NCI-H1694 treated with DMSO at 0.1 percent for 48 hours (cell line): ENCODE measurements around the gene METTL2B.
"Not testable (repeated sequence)": the region's sequence is repeated elsewhere in the genome, so short reads cannot be mapped to it uniquely, and the experiment has no call there.

Source experiments
- DNase-seq: peaks from one replicate; lab custom pipeline; 2025; lab: John Stamatoyannopoulos, UW

The METTL2B gene

DNA sequence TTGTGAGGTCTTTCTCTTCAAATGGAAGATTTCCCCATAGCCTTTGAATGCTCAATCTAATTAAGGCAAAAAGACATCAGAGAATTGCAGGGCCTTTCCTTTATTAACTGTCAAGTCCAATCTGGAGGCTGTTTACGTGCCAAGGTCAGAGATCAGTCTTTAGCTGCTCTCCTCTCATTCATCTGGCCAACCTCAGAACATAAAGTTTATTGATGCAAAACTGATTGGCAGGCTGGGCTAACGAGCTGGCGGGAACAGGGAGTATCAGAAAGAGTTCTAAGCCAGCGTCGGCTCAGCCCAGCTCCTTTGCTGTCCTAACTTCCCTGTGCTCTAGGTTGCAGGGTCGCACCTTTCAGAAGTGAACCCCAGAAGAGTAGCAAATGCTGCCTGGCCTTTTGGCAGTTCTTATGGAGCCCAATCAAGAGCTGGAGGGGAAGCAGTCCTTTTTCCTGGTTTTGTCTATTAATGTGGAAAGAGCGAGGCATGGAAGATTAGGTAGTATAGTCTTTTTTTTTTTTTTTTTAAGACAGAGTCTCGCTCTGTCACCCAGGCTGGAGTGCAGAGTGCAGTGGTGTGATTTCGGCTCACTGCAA, 47.5 kb downstream of the METTL2B start:
- not testable (repeated sequence) for DNase-seq

DNA sequence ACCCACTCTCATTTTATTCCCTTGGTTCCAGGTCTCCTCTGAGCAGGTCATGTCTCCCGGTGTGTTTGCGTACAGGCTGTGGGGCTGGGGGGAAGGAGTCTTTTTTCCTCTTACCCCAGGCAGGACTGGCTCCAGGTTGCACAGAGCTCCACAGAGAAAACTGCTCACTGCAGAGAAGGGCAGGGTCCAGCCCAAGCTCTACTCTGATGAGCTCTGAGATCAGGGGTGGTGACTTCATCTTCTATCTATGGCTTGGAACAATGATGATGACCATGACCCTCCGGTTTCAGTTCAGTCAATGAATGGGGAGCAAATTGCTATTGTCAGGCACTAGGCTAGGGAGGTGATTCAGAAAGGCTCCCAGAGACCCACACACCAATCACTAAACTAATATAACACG, 49.0 kb downstream of the METTL2B start:
- DNase-seq: not testable (repeated sequence)

DNA sequence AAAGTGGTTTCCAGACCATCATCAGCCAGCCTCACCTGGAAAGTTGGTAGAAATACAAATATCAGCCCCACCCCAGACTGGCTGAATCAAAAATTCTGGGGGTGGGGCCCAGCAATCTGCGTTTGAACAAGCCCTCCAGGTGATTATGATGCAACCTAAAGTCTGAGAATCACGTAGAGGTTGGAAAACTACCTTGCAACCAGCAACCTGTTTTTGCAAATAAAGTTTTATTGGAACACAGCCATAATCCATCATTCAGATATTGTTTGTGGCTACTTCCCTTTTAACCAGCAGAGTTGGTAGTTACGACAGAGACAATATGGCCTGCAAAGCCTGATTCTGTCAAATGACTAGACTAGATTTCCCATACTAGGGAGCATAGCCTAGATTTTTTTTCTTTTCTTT, 49.5 kb downstream of the METTL2B start:
- DNase-seq: not testable (repeated sequence)

DNA sequence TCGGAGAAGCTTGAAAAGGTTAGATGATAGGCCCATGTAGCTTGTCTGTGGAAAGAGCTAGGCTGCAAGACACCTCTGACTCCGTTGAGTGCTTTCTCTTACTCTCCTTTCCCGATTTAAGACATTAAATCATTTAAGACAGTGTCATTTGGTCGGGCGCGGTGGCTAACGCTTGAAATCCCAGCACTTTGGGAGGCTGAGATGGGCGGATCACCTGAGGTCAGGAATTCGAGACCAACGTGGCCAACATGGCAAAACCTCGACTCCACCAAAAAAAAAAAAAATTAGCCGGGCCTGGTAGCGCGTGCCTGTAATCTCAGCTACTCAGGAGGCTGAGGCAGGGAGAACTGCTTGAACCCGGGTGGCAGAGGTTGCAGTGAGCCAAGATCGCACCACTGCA, 52.6 kb downstream of the METTL2B start:
- not testable (repeated sequence) for DNase-seq

DNA sequence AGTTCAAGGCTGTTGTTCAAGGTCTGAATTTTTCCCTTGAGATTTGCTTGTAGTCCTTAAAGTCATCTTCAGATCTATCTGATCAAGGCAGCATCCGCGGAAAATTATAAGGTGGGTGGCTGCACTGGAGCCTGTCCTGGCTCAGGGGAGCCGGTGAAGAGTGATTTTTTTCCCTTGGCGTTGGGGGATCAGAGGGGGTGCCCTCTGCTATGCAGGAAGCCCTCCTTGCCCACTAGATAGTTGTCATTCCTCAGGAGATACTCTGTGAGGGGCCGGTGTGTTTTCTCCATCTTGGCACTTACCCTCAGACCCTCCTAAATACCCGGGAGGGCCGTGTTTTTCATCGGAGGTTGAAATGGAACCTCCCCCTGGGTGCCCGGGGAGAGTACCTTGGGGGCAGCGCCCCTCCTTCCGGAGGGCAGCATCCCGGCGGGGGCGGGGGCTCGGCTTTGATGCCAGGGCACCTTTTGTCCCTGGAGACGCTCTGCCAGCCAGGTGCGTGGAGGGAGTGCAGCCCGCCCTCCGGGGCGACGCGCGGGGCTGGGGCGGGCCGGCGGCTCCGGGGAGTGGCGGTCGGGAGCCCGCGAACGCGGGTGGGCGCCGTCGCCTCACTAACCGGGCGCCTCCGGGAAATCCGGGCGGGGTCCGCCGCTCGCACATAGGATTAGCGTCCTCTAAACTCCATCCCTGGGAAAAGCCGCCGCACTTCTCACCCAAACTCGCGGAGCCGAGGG, 53.7 kb downstream of the METTL2B start:
- DNase-seq: not testable (repeated sequence)

DNA sequence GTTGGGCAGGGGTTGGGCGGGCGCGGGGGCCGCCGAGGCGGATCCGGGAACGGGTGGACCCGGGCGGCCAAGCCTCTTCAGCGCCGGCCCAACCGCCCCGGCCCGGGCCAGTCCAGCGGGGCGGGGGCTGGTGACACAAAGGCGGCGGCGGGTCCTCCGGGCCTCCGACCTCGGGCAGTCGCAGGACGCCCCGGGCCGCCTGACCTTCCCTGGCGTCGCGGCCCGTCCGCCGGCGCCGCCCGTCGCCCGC, 54.2 kb downstream of the METTL2B start:
- DNase-seq: no peak

DNA sequence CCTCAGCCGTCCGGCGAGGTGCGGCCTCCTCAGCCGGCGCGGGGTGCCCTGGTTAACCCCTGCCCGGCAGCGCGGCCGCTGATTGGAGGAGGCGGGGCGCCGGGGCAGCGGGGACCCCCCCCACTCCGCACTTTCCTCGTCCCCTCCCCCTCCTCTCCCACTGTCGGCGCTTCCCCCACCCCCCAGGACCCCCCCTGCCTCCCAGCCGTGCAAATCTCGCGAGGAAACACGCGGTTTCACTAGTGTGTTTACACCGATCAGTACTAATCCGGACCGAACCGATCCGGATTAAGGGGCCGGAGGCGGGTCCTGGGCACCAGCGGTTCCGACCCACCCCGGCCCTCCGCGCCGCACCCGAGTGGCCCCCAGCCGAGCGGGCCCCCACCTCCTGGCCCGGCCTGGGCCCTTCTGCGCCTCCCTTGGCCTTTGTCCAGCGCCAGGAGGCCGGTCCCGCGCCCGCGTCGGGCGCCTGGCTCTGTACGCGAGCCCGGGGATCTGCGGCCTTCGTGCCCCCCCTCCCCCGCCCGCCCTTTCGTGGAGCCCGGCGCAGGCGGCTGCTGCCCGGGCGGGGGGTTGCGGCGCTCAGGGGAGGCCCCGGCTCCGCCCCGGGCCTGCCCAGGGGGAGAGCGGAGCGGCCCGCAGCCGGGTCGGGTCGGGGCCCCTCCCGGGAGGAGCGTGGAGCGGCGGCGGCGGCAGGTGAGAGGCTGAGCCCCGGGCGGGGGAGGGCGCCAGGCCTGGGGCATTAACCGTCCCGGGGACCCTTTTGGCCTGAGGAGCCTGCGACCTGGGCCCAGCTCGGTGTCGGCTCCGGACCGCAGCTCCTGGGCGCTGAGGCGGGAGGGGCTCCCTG, 54.8 kb downstream of the METTL2B start:
- DNase-seq: peak; percentile 61

DNA sequence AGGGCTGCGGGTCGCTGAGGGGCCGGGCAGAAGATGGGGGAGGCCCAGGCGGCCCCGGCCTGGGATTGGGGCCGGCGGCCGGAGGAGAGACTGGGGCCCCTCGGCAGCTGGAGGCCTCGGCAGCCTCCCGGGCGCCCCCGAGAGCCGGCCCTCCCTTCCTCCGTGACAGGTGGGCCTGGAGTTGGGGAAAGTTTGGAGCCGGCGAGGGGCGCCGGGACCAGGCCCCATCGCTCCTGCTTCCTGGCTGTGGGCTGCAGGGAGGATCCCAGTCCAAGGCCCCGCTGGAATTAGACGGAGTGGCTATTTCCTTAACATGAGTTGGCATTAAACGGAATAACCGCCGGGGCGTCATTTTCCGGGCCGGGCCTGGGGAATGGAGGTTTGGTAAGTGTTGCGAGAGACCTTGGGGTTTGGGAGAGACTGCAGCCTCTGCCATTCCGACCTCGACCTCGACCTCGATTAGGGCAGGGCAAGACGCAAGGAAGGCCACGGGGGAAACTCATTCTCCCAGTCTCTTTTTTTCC, 55.5 kb downstream of the METTL2B start:
- not testable (repeated sequence) for DNase-seq

DNA sequence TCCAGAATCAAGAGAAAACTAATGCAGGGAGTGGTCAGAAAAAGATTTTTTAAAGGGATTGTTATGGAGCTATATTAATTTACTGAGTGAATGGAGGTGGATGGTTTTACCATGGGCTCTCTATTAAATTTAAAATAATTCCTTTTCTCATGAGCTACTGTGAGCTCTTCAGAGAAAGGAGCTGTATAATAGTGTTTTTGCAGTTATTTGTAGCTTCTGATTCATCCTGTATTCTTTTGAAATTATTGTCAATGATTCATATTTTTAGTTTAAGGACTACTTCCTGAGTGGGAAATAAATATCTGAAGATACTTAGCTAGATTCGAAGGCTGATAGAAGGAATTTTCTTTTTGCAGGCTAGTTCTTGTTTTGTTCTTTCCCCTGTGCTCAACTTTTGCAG, 56.4 kb downstream of the METTL2B start:
- not testable (repeated sequence) for DNase-seq

DNA sequence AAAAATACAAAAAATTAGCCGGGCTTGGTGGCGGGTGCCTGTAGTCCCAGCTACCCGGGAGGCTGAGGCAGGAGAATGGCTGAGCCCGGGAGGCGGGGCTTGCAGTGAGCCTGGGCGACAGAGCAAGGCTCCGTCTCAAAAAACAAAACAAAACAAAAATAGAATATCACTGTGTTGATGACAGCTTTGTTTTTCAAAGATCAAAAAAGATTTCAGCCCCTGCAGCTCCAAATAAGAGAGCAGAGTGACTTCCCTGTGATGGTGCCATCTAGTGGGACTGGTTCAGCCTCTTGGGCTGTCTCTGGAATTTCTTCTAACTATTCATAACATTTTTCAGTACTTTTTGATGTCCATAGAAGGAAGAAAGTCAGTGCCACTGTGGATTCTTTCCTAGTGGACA, 60.9 kb downstream of the METTL2B start:
- not testable (repeated sequence) for DNase-seq

DNA sequence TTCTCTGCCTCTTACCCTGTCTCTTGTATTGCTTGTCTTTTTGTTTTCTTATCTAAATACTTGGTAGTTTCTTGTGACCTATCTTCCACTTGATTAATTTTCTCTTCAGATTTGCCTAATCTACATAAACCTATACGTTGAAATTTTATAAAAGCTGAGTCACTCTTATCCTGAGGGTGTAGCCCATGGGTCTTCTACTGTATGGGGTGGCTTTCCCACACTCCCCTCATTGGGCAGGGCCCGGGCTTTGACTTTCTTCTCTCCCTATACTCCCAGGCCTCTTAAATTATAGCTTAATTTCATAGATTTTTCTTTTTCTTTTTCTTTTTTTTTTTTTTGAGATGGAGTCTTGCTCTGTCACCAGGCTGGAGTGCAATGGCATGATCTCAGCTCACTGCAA, 66.0 kb downstream of the METTL2B start:
- not testable (repeated sequence) for DNase-seq

DNA sequence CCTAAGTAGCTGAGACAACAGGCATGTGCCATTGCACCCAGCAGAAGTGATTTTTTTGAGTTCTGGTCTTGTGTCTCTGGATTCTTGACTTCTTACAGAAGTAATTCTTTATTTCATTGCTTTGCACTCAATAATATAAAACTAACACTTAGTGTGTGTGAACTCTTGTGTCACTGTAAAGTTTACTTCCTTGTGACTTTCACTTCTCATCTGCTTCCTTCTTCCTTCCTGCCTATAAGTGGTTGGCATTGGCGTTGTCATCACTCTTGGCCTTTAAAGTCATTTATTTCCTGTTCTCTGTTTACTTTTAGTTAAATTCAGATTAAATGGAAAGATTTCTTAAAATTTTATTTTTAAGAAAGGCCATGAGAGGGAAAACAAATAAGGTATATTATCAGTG, 66.8 kb downstream of the METTL2B start:
- DNase-seq: not testable (repeated sequence)

DNA sequence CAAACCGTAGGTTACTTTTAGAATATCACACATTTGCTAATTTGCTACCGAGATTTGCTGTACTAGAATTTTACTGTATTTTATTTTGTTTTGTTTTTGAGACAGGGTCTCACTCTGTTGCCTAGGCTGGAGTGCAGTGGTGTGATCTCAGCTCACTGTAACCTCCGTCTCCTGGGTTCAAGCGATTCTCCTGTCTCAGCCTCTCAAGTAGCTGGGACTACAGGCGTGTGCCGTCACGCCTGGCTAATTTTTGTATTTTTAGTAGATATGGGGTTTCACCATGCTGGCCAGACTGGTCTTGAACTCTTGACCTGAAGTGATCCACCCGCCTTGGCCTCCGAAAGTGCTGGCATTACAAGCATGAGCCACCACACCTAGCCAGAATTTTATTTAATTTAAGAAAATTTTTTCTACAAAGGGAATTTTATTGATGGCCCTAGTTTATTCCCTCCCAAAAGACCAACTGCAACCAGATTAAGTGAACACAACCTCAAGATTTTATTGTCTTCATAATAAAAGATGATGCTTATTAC, 69.8 kb downstream of the METTL2B start:
- not testable (repeated sequence) for DNase-seq

DNA sequence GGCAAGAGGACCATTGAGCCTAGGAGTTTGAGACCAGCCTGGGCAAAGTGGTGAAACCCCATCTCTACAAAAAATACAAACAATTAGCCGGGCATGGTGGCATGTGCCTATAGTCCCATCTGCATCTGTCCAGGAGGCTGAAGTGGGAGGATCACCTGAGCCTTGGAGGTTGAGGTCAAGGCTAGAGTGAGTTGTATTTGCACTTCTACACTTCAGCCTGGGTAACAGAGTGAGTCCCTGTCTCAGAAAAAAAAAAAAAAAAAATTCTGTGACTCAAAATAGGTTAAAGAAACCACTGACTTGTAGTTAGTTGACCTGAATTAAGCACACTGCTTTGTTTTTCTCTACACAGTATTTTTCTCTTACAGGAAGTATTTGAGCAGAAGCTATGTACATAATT, 74.4 kb downstream of the METTL2B start:
- DNase-seq: no peak

DNA sequence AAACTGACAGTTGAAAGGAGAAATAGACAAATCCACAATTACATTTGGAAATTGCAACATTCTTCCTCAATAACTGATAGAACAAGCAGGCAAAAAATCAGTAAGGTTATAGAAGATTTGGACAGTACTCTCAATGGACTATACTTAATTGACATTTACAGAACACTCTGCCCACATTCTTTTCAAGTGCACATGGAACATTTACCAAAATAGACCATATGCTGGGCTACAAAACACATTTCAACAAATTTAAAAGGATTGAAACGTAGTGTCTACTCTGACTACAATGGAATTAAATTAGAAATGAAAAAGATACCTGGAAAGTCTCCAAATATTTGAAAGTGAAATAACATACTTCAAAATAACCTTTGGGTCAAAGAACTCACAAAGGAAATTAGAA, 77.8 kb downstream of the METTL2B start:
- not testable (repeated sequence) for DNase-seq
